ENCODE data around the gene LRP2BP. TPM values are rescaled to one million over a fixed set of nuclear protein-coding genes. Genes with fewer than 3 reads are reported as not detected.

The LRP2BP gene
- total and polyA plus RNA-seq, 9 donors = 0.77 to 5.9 (median 3.0) TPM

GRCh38 chr4:185424905-185425646 is 29.4 kb upstream of the LRP2BP start:
- intact Hi-C loops (cut with DNase I) = no loop called here
- 12 to 17% (median 14%) methylated on average over 13 of the region's 13 CpGs for WGBS, 3 donors
- peaks cover 8% of the 10 kb centered on the region for H3K4me1 ChIP-seq (ENCODE audit: insufficient read depth)
- no peaks in the 10 kb centered on the region for H3K36me3 ChIP-seq
- H3K9me3 ChIP-seq = no peaks in the 10 kb centered on the region
- no peak for TF ChIP-seq POLR2A (IDR thresholded peaks at IDR 0.05)
- TF ChIP-seq, protein P1, sequence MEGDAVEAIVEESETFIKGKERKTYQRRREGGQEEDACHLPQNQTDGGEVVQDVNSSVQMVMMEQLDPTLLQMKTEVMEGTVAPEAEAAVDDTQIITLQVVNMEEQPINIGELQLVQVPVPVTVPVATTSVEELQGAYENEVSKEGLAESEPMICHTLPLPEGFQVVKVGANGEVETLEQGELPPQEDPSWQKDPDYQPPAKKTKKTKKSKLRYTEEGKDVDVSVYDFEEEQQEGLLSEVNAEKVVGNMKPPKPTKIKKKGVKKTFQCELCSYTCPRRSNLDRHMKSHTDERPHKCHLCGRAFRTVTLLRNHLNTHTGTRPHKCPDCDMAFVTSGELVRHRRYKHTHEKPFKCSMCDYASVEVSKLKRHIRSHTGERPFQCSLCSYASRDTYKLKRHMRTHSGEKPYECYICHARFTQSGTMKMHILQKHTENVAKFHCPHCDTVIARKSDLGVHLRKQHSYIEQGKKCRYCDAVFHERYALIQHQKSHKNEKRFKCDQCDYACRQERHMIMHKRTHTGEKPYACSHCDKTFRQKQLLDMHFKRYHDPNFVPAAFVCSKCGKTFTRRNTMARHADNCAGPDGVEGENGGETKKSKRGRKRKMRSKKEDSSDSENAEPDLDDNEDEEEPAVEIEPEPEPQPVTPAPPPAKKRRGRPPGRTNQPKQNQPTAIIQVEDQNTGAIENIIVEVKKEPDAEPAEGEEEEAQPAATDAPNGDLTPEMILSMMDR (IDR thresholded peaks at IDR 0.05) = no peak
- H3K27ac ChIP-seq = peak overlapping the region; percentile 61 to 91
- DNase-seq = peak in 1 of 5 donors; percentile 24
- H3K4me3 ChIP-seq = peak overlapping the region; percentile 71
- H3K27me3 ChIP-seq = no peaks in the 10 kb centered on the region

- no peak overlapping the region for H3K4me3 ChIP-seq
- H3K4me1 ChIP-seq (ENCODE audit: insufficient read depth) = peaks cover 8% of the 10 kb centered on the region
- TF ChIP-seq, protein P1 (IDR thresholded peaks at IDR 0.05) = no peak
- TF ChIP-seq POLR2A (IDR thresholded peaks at IDR 0.05) = no peak
- no peak for TF ChIP-seq EP300 (IDR thresholded peaks at IDR 0.05)
- intact Hi-C loops (cut with DNase I) = no loop called here
- no peaks in the 10 kb centered on the region for H3K36me3 ChIP-seq
- no peak for DNase-seq
- no peaks in the 10 kb centered on the region for H3K9me3 ChIP-seq
- 11 to 24% (median 15%) methylated on average over 2 of the region's 2 CpGs for WGBS, 3 donors
- no peak overlapping the region for H3K27ac ChIP-seq
- H3K27me3 ChIP-seq = no peaks in the 10 kb centered on the region
Measured at GRCh38 chr4:185421366-185422124, 25.8 kb upstream of the LRP2BP start.

DNA sequence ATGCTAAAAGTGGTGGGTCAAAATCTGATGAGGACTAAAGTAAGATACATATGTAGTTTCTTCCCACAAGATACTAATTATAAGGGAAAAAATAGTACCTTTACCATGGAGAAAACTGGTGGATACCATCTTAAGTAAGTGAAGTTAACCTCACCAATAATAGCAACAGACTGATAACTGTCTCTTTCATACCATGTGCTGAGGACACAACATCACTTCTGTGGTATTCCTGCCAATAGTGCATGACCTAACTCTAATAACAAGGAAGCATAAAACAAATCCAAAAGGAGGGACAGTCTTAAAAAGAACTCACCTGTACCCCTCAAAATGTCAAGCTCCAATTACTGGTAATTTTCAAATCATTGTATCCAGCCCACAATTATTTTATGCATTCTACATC is 21.2 kb upstream of the LRP2BP start:
- intact Hi-C loops (cut with DNase I) = no loop called here
- Histone ChIP-seq H3K27me3 (no peaks in the 10 kb centered on the region), H3K9me3 (no peaks in the 10 kb centered on the region), H3K4me3 (no peak overlapping the region), H3K27ac (no peak overlapping the region), H3K4me1 (ENCODE audit: insufficient read depth) (peaks cover 3% of the 10 kb centered on the region), H3K36me3 (no peaks in the 10 kb centered on the region)
- DNase-seq = no peak
- TF ChIP-seq POLR2A (IDR thresholded peaks at IDR 0.05) = no peak
- no peak for TF ChIP-seq EP300 (IDR thresholded peaks at IDR 0.05)
- TF ChIP-seq, protein P1 (IDR thresholded peaks at IDR 0.05) = no peak

DNA sequence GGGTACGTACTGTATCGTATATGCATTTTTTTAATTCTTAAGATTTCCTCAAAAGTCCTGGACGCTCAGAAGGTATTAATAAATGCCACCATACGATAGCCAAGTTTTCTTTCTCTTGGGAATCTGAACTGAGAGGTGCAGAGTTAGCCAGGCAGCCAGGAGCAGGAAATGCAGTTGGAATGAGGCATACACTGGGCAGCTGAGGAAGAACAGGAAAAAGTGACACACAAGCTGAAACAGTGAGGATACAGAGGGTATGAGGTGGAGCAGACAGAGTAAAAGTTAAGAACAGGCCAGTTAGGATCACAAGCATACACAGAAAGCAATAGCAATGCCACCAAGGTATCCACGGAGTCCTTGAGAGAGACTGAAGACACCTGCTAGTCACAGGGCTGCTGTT is 16.7 kb upstream of the LRP2BP start:
- Histone ChIP-seq H3K27ac (no peak overlapping the region), H3K4me3 (no peak overlapping the region), H3K4me1 (ENCODE audit: insufficient read depth) (no peaks in the 10 kb centered on the region), H3K36me3 (no peaks in the 10 kb centered on the region), H3K27me3 (no peaks in the 10 kb centered on the region), H3K9me3 (peaks cover 0 to 3% of the 10 kb centered on the region in 2 donors)
- intact Hi-C loops (cut with DNase I) = no loop called here
- 81 to 88% (median 83%) methylated on average over 5 of the region's 5 CpGs for WGBS, 3 donors
- no peak for DNase-seq
- no peak for TF ChIP-seq POLR2A (IDR thresholded peaks at IDR 0.05)
- TF ChIP-seq EP300 (IDR thresholded peaks at IDR 0.05) = no peak
- TF ChIP-seq, protein P1 (IDR thresholded peaks at IDR 0.05) = no peak
